Measurements from ENCODE around the gene PDXK. TPM values are rescaled to one million over a fixed set of nuclear protein-coding genes. Genes with fewer than 3 reads are reported as not detected.

The PDXK gene
- total and polyA plus RNA-seq, 2 experiments from 2014 or later, result 68.0 to 89.7 TPM

GRCh38 chr21:43752758-43753438 is 34.0 kb downstream of the PDXK start:
- H3K9ac ChIP-seq, result no peak overlapping the region
- TF ChIP-seq EZH2phosphoT487 (IDR thresholded peaks at IDR 0.05; ENCODE audit: insufficient read depth, low read depth), result no peak
- no peak for TF ChIP-seq EZH2 (IDR thresholded peaks at IDR 0.05; ENCODE audit: insufficient read depth, poor library complexity, severe bottlenecking)
- no peak overlapping the region for H3K27ac ChIP-seq
- H2AFZ ChIP-seq, result no peak overlapping the region
- no peak overlapping the region for H3K4me2 ChIP-seq (ENCODE audit: unreplicated experiment)
- no peaks in the 10 kb centered on the region for H3K9me2 ChIP-seq (ENCODE audit: insufficient read depth)
- H3K79me2 ChIP-seq (ENCODE audit: insufficient read depth), result no peaks in the 10 kb centered on the region
- H4K20me1 ChIP-seq (ENCODE audit: insufficient read depth), result no peaks in the 10 kb centered on the region
- in situ Hi-C loops (cut with MboI), result no loop called here
- DNase-seq, result no peak
- H3F3A ChIP-seq (ENCODE audit: insufficient read depth), result no peaks in the 10 kb centered on the region
- H3K27me3 ChIP-seq (replicated peaks; ENCODE audit: insufficient read depth), result no peaks in the 10 kb centered on the region
- H3K4me3 ChIP-seq, result no peak overlapping the region
- peaks cover 8% of the 10 kb centered on the region; the same call in 1 of the 2 replicates for H3K36me3 ChIP-seq (ENCODE audit: low read depth)
- no peaks in the 10 kb centered on the region for H3K4me1 ChIP-seq (ENCODE audit: insufficient read depth)
- H3K9me3 ChIP-seq (ENCODE audit: low read depth), result no peaks in the 10 kb centered on the region
- WGBS, 2 experiments (ENCODE audit: low coverage in 1 of 2, low lambda C conversion rate in 2 of 2, missing lambda C conversion rate in 2 of 2), result 93 to 94% methylated on average over 25 to 28 of the region's 28 CpGs

- Histone ChIP-seq H3K27ac (no peak overlapping the region), H2AFZ (no peak overlapping the region), H3K27me3 (replicated peaks; ENCODE audit: insufficient read depth) (no peaks in the 10 kb centered on the region), H3F3A (ENCODE audit: insufficient read depth) (no peaks in the 10 kb centered on the region), H3K9ac (no peak overlapping the region), H3K4me2 (ENCODE audit: unreplicated experiment) (no peak overlapping the region), H3K9me3 (ENCODE audit: low read depth) (no peaks in the 10 kb centered on the region), H3K79me2 (ENCODE audit: insufficient read depth) (no peaks in the 10 kb centered on the region), H3K36me3 (ENCODE audit: low read depth) (peaks cover 10% of the 10 kb centered on the region; the same call in 1 of the 2 replicates), H3K9me2 (ENCODE audit: insufficient read depth) (no peaks in the 10 kb centered on the region), H3K4me3 (no peak overlapping the region), H4K20me1 (ENCODE audit: insufficient read depth) (no peaks in the 10 kb centered on the region), H3K4me1 (ENCODE audit: insufficient read depth) (no peaks in the 10 kb centered on the region)
- WGBS, 2 experiments (ENCODE audit: low coverage in 1 of 2, low lambda C conversion rate in 2 of 2, missing lambda C conversion rate in 2 of 2), result 98% methylated on average over 16 of the region's 16 CpGs
- no peak for DNase-seq
- in situ Hi-C loops (cut with MboI), result no loop called here
- TF ChIP-seq EZH2phosphoT487 (IDR thresholded peaks at IDR 0.05; ENCODE audit: insufficient read depth, low read depth), result no peak
- TF ChIP-seq EZH2 (IDR thresholded peaks at IDR 0.05; ENCODE audit: insufficient read depth, poor library complexity, severe bottlenecking), result no peak
Measured at GRCh38 chr21:43753439-43753799, 34.5 kb downstream of the PDXK start.

GRCh38 chr21:43754948-43755781 is 36.2 kb downstream of the PDXK start:
- Histone ChIP-seq H3K9me2 (ENCODE audit: insufficient read depth) (no peaks in the 10 kb centered on the region), H3K4me1 (ENCODE audit: insufficient read depth) (no peaks in the 10 kb centered on the region), H4K20me1 (ENCODE audit: insufficient read depth) (no peaks in the 10 kb centered on the region), H3K9me3 (ENCODE audit: low read depth) (no peaks in the 10 kb centered on the region), H3K4me3 (no peak overlapping the region), H3K27me3 (replicated peaks; ENCODE audit: insufficient read depth) (no peaks in the 10 kb centered on the region), H3F3A (ENCODE audit: insufficient read depth) (no peaks in the 10 kb centered on the region), H2AFZ (no peak overlapping the region), H3K79me2 (ENCODE audit: insufficient read depth) (no peaks in the 10 kb centered on the region), H3K27ac (no peak overlapping the region), H3K9ac (no peak overlapping the region), H3K4me2 (ENCODE audit: unreplicated experiment) (no peak overlapping the region), H3K36me3 (ENCODE audit: low read depth) (peaks cover 15% of the 10 kb centered on the region; the same call in 1 of the 2 replicates)
- in situ Hi-C loops (cut with MboI), result no loop called here
- DNase-seq, result no peak
- WGBS, 2 experiments (ENCODE audit: low coverage in 1 of 2, low lambda C conversion rate in 2 of 2, missing lambda C conversion rate in 2 of 2), result 91 to 92% methylated on average over 25 to 26 of the region's 26 CpGs
- no peak for TF ChIP-seq EZH2 (IDR thresholded peaks at IDR 0.05; ENCODE audit: insufficient read depth, poor library complexity, severe bottlenecking)

- Histone ChIP-seq H3K9ac (no peak overlapping the region), H3K79me2 (ENCODE audit: insufficient read depth) (no peaks in the 10 kb centered on the region), H3K9me2 (ENCODE audit: insufficient read depth) (no peaks in the 10 kb centered on the region), H2AFZ (no peak overlapping the region), H3F3A (ENCODE audit: insufficient read depth) (no peaks in the 10 kb centered on the region), H4K20me1 (ENCODE audit: insufficient read depth) (no peaks in the 10 kb centered on the region), H3K36me3 (ENCODE audit: low read depth) (peaks cover 15% of the 10 kb centered on the region; the same call in 1 of the 2 replicates), H3K9me3 (ENCODE audit: low read depth) (no peaks in the 10 kb centered on the region), H3K27me3 (replicated peaks; ENCODE audit: insufficient read depth) (no peaks in the 10 kb centered on the region), H3K4me2 (ENCODE audit: unreplicated experiment) (no peak overlapping the region), H3K4me1 (ENCODE audit: insufficient read depth) (no peaks in the 10 kb centered on the region), H3K27ac (no peak overlapping the region), H3K4me3 (no peak overlapping the region)
- in situ Hi-C loops (cut with MboI), result no loop called here
- DNase-seq, result no peak
- 95 to 98% methylated on average over 34 to 37 of the region's 37 CpGs for WGBS, 2 experiments (ENCODE audit: low coverage in 1 of 2, low lambda C conversion rate in 2 of 2, missing lambda C conversion rate in 2 of 2)
- TF ChIP-seq EZH2phosphoT487 (IDR thresholded peaks at IDR 0.05; ENCODE audit: insufficient read depth, low read depth), result no peak
- no peak for TF ChIP-seq EZH2 (IDR thresholded peaks at IDR 0.05; ENCODE audit: insufficient read depth, poor library complexity, severe bottlenecking)
Measured at GRCh38 chr21:43755820-43756594, 37.1 kb downstream of the PDXK start.

Data from GM23248 (cell line).